AG09309 (cell line): Measurements from ENCODE around the gene GCNT1.
A peak's percentile ranks its signal among the peaks of the same experiment; 100 is the strongest.

Experiments used
- DNase-seq: peaks from one replicate; pipeline ENCODE4 v3.0.0-alpha.2; 2010; ENCODE audit warnings: low read depth
- H3K4me3 ChIP-seq: 2 replicates; pipeline ENCODE4 v1.5.1; 2011; ENCODE audit warnings: mild to moderate bottlenecking, low read depth, low read length, moderate library complexity; ENCODE audit not compliant: control insufficient read depth
- TF ChIP-seq, protein P1 (sequence below): IDR thresholded peaks from 2 replicates; pipeline ENCODE4 v1.5.1; 2011; ENCODE audit warnings: mild to moderate bottlenecking, low read depth, low read length, inconsistent platforms; ENCODE audit not compliant: insufficient read depth, control insufficient read depth; ENCODE audit errors: missing control alignments

Gene GCNT1

DNA sequence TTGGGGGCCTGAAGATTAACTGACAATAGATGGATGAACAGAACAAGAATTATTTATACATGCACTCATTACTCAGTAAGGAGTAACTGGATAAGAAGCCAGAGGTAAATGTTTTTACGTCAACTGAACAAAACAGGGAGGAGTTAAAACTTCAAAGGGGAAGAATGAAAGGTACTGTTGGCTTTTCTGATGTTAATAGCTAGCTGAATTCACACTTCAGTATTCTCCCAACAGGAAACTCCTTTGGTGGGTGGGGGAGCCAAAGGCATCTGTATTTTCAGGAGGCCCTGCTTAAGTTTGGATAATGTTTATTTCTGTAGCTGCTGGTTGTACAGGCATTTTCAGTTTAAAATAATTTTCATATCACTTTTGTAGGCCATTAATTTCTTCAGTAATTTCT, 41.6 kb upstream of the GCNT1 start:
- TF ChIP-seq, protein P1, sequence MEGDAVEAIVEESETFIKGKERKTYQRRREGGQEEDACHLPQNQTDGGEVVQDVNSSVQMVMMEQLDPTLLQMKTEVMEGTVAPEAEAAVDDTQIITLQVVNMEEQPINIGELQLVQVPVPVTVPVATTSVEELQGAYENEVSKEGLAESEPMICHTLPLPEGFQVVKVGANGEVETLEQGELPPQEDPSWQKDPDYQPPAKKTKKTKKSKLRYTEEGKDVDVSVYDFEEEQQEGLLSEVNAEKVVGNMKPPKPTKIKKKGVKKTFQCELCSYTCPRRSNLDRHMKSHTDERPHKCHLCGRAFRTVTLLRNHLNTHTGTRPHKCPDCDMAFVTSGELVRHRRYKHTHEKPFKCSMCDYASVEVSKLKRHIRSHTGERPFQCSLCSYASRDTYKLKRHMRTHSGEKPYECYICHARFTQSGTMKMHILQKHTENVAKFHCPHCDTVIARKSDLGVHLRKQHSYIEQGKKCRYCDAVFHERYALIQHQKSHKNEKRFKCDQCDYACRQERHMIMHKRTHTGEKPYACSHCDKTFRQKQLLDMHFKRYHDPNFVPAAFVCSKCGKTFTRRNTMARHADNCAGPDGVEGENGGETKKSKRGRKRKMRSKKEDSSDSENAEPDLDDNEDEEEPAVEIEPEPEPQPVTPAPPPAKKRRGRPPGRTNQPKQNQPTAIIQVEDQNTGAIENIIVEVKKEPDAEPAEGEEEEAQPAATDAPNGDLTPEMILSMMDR: no peak
- no peak for DNase-seq
- no peak overlapping the region for H3K4me3 ChIP-seq

DNA sequence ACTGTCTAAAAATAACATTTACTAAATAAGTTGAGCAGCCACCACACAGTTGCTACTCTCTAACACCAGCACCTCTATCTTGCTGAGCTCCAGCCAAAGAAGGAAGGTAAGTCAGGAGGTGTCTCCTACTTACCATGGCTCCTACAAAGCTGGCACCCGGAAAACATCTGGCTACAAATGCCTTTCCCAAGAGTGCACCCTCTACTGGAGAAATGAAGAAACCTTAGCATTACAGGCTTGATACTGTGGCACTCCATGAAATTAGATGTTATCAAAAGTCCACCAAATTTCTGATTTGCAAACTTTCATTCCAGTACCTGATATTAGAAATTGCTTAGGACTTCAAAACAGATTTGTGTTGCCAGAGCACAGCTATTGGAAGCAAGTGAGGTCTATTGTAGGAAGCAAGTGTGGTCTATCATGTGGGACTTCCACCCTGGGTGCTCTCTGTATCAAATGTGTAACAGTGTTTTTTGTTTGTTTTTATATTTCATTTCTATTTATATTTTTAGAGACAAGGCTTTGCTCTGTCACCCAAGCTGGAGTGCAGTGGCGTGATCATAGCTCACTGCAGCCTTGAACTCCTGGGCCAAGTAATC, 39.1 kb upstream of the GCNT1 start:
- DNase-seq: no peak
- TF ChIP-seq, protein P1: peak; percentile 70
- H3K4me3 ChIP-seq: no peak overlapping the region

DNA sequence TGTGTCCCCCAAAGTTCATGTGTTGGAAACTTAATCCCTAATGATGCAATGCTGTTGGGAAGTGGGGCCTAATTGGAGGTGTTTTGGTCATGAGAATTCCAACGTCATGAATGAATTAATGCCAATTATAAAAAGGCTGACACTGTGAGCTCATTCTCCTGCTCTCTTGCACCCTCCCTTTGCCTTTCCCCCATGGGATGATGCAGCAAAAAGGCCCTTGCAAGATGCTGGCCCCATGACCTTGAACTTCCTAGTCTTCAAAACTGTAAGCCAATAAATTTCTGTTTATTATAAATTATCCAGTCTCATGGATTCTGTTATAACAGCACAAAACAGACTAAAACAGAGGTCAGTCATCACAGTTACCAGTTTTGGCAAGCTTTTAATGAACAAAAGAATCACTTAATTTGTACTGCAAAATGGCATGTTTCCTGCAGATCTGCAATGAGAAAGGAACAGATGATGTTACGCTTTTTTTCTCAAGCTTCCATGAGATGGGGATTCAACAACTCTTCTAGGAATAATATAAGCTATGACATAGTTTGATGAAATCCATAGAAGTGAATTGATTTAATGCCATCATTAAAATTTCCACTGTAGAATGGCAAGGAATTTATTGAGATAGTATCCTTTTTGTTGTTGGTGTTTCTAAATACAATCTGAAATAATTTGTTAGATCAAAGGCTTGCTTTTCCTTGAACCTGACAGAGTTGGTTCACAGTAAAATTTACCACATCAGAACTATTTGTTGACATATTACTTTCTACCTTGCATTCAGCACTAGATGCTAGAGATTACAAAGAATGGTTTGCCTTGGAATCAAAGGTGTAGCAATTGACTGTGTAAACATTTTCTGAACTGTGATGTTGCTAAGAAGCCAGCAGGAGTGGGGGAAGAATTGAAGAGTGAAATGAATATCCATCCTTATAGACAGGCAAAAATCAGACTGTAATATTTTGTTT, 35.5 kb upstream of the GCNT1 start:
- no peak for DNase-seq
- no peak overlapping the region for H3K4me3 ChIP-seq
- TF ChIP-seq, protein P1: no peak

DNA sequence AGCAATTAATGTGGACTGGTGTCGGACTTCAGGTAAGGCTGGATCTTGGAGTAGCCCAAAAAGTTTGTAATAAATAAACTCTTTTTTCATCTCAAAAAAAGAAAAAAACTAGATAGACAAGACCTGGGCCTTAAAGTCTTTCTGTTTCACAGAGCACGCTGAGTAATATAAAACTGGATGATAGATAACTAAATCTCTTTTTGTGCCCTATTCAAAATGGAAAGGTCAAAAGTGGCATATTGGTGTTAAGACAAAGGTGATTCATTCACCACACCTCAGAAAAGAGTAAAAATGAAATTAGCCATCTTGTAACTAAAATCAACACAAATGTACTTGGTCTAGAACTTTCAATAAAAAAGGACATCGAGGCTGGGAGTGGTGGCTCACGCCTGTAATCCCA, 34.5 kb upstream of the GCNT1 start:
- DNase-seq: no peak
- no peak overlapping the region for H3K4me3 ChIP-seq
- TF ChIP-seq, protein P1: no peak

DNA sequence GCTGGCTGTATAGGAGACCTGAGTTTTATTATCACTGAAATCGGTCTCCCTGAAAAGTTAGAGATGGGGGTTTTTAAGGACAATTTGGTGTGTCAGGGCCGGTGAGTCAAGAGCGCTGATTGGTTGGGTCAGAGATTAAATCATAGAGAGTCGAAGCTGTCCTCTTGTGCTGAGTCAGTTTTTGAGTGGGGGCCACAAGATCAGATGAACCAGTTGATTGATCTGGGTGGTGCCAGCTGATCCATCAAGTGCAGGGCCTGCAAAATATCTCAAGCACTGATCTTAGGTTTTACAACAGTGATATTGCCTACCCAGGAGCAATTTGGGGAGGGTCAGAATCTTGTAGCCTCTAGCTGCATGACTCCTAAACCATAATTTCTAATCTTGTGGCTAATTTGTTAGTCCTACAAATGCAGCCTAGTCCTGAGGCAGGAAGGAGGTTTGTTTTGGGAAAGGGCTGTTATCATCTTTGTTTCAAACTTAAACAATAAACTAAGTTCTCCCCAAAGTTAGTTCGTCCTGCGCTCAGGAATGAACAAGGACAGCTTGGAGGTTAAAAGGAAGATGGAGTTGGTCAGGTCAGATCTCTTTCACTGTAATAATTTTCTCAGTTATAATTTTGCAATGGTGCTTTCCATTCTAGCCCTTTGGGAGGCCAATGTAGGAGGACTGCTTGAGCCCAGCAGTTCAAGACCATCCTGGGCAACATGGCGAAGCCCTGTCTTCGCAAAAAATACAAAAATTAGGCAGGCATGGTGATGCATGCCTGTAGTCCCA, 33.1 kb upstream of the GCNT1 start:
- H3K4me3 ChIP-seq: no peak overlapping the region
- no peak for DNase-seq
- TF ChIP-seq, protein P1: no peak

DNA sequence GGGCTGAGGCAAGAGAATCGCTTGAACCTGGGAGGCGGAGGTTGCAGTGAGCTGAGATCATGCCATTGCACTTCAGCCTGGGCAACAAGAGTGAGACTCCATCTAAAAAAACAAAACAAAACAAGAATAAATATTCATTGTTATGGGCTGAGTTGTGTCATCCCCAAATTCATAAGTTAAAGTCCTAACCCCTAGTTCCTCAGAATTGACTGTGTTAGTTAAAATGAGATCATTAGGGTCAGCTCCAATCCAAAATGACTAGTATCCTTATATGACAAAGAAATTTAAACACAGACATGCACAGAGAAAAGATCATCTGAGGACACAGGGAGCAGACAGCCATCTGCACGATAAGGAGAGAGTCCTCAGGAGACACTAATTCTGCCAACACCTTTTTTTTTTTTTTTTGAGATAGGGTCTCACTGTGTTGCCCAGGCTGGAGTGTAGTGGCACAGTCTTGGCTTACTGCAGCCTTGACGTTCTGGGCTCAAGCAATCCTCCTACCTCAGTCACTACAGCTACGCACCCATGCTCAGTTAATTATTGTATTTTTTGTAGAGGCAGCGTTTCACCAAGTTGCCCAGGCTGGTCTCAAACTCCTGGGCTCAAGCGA, 32.1 kb upstream of the GCNT1 start:
- DNase-seq: no peak
- TF ChIP-seq, protein P1: no peak
- no peak overlapping the region for H3K4me3 ChIP-seq
